HepG2 (cell line): ENCODE data around the gene CTSS. TPM values are rescaled to one million over a fixed set of nuclear protein-coding genes. Genes with fewer than 3 reads are reported as not detected.

Source experiments
- ATAC-seq: fragments of 200-7000 bp; cut with Tn5 transposase; 3 replicates; pipeline ENCODE4 v1.9.1; 2020; ENCODE audit warnings: mild to moderate bottlenecking, moderate library complexity
- BruUV-seq: library from RNA; stranded (reverse); fragments of 400-500 nt; replicated peaks from 2 replicates; lab custom pipeline; 2021; lab: Mats Ljungman, UMichigan
- CTCF ChIA-PET: fragments of 300-600 bp; formaldehyde crosslinking; extraction: SDS; loops from one replicate; lab custom pipeline; 2021; ENCODE audit warnings: low total read pairs, inconsistent platforms, low intra/inter-chr PET ratio; lab: Yijun Ruan, JAX
- POLR2A ChIA-PET: fragments of 350-600 bp; sonication (Branson Sonifier 250); formaldehyde crosslinking; loops from one replicate; lab custom pipeline; 2020; ENCODE audit warnings: antibody characterized with exemption, inconsistent platforms; lab: Yijun Ruan, JAX
- DNase-seq: peaks from one replicate; pipeline ENCODE4 v3.0.0-alpha.2; 2015; ENCODE audit warnings: low spot score
- FAIRE-seq: peaks from 3 replicates; lab custom pipeline; 2011; peaks lifted over from hg19 to GRCh38; lab: Jason Lieb, UNC
- H2AFZ ChIP-seq: one replicate; pipeline ENCODE4 v1.6.1; 2011; ENCODE audit warnings: low read length, inconsistent platforms
- H3K27ac ChIP-seq: fragments of 300-600 bp; 3 replicates; pipeline ENCODE4 v1.8.0; 2011; ENCODE audit warnings: mixed run types, mild to moderate bottlenecking, mixed read lengths, low read length, inconsistent platforms; ENCODE audit not compliant: insufficient read depth; ENCODE audit errors: extremely low read length
- H3K27me3 ChIP-seq, 2 experiments: fragments of 200-600 bp in 1 of 2; 2 replicates in 1 of 2; 3 replicates in 1 of 2; pipeline versions ENCODE4 v1.6.0 to v1.8.0; 2011; ENCODE audit warnings: low read length in 2 of 2, mild to moderate bottlenecking in 2 of 2, moderate library complexity in 2 of 2, inconsistent platforms in 1 of 2; ENCODE audit not compliant: insufficient read depth in 2 of 2, control insufficient read depth in 1 of 2
- H3K36me3 ChIP-seq, 2 experiments: fragments of 200-600 bp in 1 of 2; replicated peaks in 1 of 2; 2 replicates in 1 of 2; 3 replicates in 1 of 2; pipeline versions ENCODE4 v1.5.1 to v1.8.0; 2011; ENCODE audit warnings: low read length in 2 of 2, inconsistent platforms in 1 of 2; ENCODE audit not compliant: insufficient read depth in 2 of 2, control insufficient read depth in 1 of 2
- H3K4me1 ChIP-seq: 2 replicates; pipeline ENCODE4 v1.5.1; 2012; ENCODE audit warnings: low read length, inconsistent platforms; ENCODE audit not compliant: insufficient read depth
- H3K4me2 ChIP-seq: 2 replicates; pipeline ENCODE4 v1.6.0; 2011; ENCODE audit warnings: low read depth, low read length, inconsistent platforms
- H3K4me3 ChIP-seq, 3 experiments: fragments of 200-600 bp in 1 of 3; sonication (generic), shearing (Covaris generic) in 1 of 3; replicated peaks in 1 of 3; 2 replicates each; pipeline ENCODE4 v1.5.1; 2011 to 2016; ENCODE audit warnings: low read length in 3 of 3, inconsistent platforms in 2 of 3, low read depth in 2 of 3, mild to moderate bottlenecking in 2 of 3, control low read depth in 1 of 3, mixed read lengths in 1 of 3; ENCODE audit not compliant: insufficient read depth in 1 of 3
- H3K79me2 ChIP-seq: one replicate; pipeline ENCODE4 v1.6.1; 2011; ENCODE audit warnings: low read length, inconsistent platforms; ENCODE audit not compliant: insufficient read depth
- H3K9ac ChIP-seq: 2 replicates; pipeline ENCODE4 v1.6.0; 2011; ENCODE audit warnings: mild to moderate bottlenecking, low read depth, low read length, inconsistent platforms; ENCODE audit not compliant: insufficient read depth
- H3K9me3 ChIP-seq: 2 replicates; pipeline ENCODE4 v1.5.1; 2012; ENCODE audit warnings: mild to moderate bottlenecking, low read length
- H4K20me1 ChIP-seq: 2 replicates; pipeline ENCODE4 v1.6.0; 2011; ENCODE audit warnings: inconsistent platforms, mild to moderate bottlenecking, low read length, moderate library complexity; ENCODE audit not compliant: insufficient read depth
- ATF7-NPFF ChIP-seq: sonication (generic); formaldehyde crosslinking; IDR thresholded peaks from 2 replicates; pipeline ENCODE4 v1.8.1; 2023; ENCODE audit warnings: mild to moderate bottlenecking, low read depth, missing genetic modification reagents, moderate library complexity
- DNMT1 ChIP-seq: sonication (generic); formaldehyde crosslinking; IDR thresholded peaks from 2 replicates; pipeline ENCODE4 v1.5.1; 2020; ENCODE audit warnings: mild to moderate bottlenecking, missing genetic modification reagents
- ELK4 ChIP-seq: sonication (generic); formaldehyde crosslinking; IDR thresholded peaks from 2 replicates; pipeline ENCODE4 v1.9.0; 2021; ENCODE audit warnings: missing genetic modification reagents, borderline replicate concordance
- HNF1B ChIP-seq: sonication (generic); formaldehyde crosslinking; IDR thresholded peaks from 2 replicates; pipeline ENCODE4 v1.5.1; 2020; ENCODE audit warnings: mild to moderate bottlenecking, moderate library complexity, missing genetic modification reagents
- HOXA5 ChIP-seq: sonication (generic); formaldehyde crosslinking; IDR thresholded peaks from 2 replicates; pipeline ENCODE4 v1.4.0; 2020; ENCODE audit warnings: missing genetic modification reagents
- POLR2G ChIP-seq: fragments of 200-400 bp; formaldehyde crosslinking; IDR thresholded peaks from 2 replicates; pipeline ENCODE4 v1.6.1; 2018; ENCODE audit warnings: mild to moderate bottlenecking, low read depth, low read length, moderate library complexity
- RFXAP ChIP-seq: sonication (generic); formaldehyde crosslinking; IDR thresholded peaks from 2 replicates; pipeline ENCODE4 v1.4.0; 2020; ENCODE audit warnings: missing genetic modification reagents, borderline replicate concordance
- SMAD9 ChIP-seq: sonication (generic); formaldehyde crosslinking; IDR thresholded peaks from 2 replicates; pipeline ENCODE4 v1.5.1; 2020; ENCODE audit warnings: mild to moderate bottlenecking, missing genetic modification reagents
- SRSF4 ChIP-seq: fragments of 200-400 bp; formaldehyde crosslinking; IDR thresholded peaks from one replicate; pipeline ENCODE4 v1.6.1; 2018; ENCODE audit warnings: mild to moderate bottlenecking, low read depth, low read length, moderate library complexity; ENCODE audit not compliant: poor library complexity, severe bottlenecking
- ZBTB21 ChIP-seq: sonication (generic); formaldehyde crosslinking; IDR thresholded peaks from 2 replicates; pipeline ENCODE4 v1.4.0; 2020; ENCODE audit warnings: missing genetic modification reagents
- ZNF343 ChIP-seq: sonication (generic); formaldehyde crosslinking; IDR thresholded peaks from 2 replicates; pipeline ENCODE4 v1.4.0; 2020; ENCODE audit warnings: mild to moderate bottlenecking, missing genetic modification reagents
- ZNF724P ChIP-seq: sonication (generic); formaldehyde crosslinking; IDR thresholded peaks from 2 replicates; pipeline ENCODE4 v1.8.0; 2022; ENCODE audit warnings: missing genetic modification reagents, borderline replicate concordance
- WGBS: methylation state at CpG from one replicate; pipeline ENCODE4 v1.1.6; 2017; ENCODE audit warnings: low lambda C conversion rate; 5-methylcytosine and 5-hydroxymethylcytosine counted together
- in situ Hi-C: cut with HindIII; loops from 2 replicates; pipeline ENCODE4 v1.10.0; 2017; ENCODE audit warnings: low pct_unique_long_range_greater_than_20kb; ENCODE audit not compliant: extremely low pct_ligation_motif_present
- intact Hi-C: fragments of 100-400 bp; cut with micrococcal nuclease; formaldehyde crosslinking; loops from one replicate; pipeline ENCODE4 v1.10.0; 2022; ENCODE audit not compliant: unreplicated experiment
- polyA plus RNA-seq, 8 experiments: library from polyadenylated mRNA; depleted of rRNA in 3 of 8; stranded (reverse) in 7 of 8; unstranded in 1 of 8; fragments of >200 nt; fragmentation: Illumina TruSeq in 4 of 8; extraction: Trizol in 4 of 8; gene quantifications; 2 replicates each; pipeline versions ENCODE4 v1.2.1 to v1.2.3, GENCODE V29; 2011 to 2016; ENCODE audit warnings: low read depth in 4 of 8, missing spikeins in 1 of 8, mixed read lengths in 1 of 8; ENCODE audit not compliant: insufficient read depth in 1 of 8
- total RNA-seq, 5 experiments: library from RNA; depleted of rRNA; stranded (reverse); fragments of >200 nt; fragmentation: Illumina TruSeq; extraction: Trizol; gene quantifications; 2 replicates each; pipeline ENCODE4 v1.2.3, GENCODE V29; 2016; ENCODE audit warnings: low read depth in 1 of 5

The CTSS gene
- total and polyA plus RNA-seq, 2 of the 13 experiments (the other 11 are each of a cell fraction or from before 2014, with no cell fraction given), result 0.33 to 1.0 TPM

- no peak overlapping the region for H3K4me2 ChIP-seq
- no peaks in the 10 kb centered on the region for H3K9me3 ChIP-seq
- no peak overlapping the region for H2AFZ ChIP-seq
- H3K27ac ChIP-seq, result no peak overlapping the region
- H3K36me3 ChIP-seq, result peaks cover 4 to 39% of the 10 kb centered on the region in 2 experiments; a peak in 4 of 5 replicates
- ATAC-seq (no peak), DNase-seq (no peak), FAIRE-seq (no peak)
- intact Hi-C loops, result no loop called here
- WGBS, result 100% methylated on average over 1 of the region's 1 CpG
- no peak overlapping the region for H3K9ac ChIP-seq
- POLR2A ChIA-PET, result no interaction called here
- no peaks in the 10 kb centered on the region for H3K79me2 ChIP-seq
- CTCF ChIA-PET, result no interaction called here
- H3K4me1 ChIP-seq, result no peaks in the 10 kb centered on the region
- H3K4me3 ChIP-seq, result no peak overlapping the region
- no peaks in the 10 kb centered on the region for H3K27me3 ChIP-seq
- no peak for TF ChIP-seq ZBTB21 (CRISPR knock-in tag)
- TF ChIP-seq, all 625 proteins: peak for 0
- in situ Hi-C loops, result no loop called here
- BruUV-seq, result no TSS peak
- H4K20me1 ChIP-seq, result no peaks in the 10 kb centered on the region
These were observed 76.8 kb downstream of the CTSS start for GRCh38 chr1:150688763-150689162.

- WGBS, result 100% methylated on average over 3 of the region's 3 CpGs
- CTCF ChIA-PET, result no interaction called here
- TF ChIP-seq ATF7-NPFF (CRISPR knock-in tag) (no peak), ZNF724P (CRISPR knock-in tag) (no peak), ZNF343 (CRISPR knock-in tag) (no peak), SMAD9 (CRISPR knock-in tag) (no peak), SRSF4 (no peak), RFXAP (no peak), POLR2G (no peak), DNMT1 (CRISPR knock-in tag) (no peak), HNF1B (CRISPR knock-in tag) (no peak), ELK4 (no peak), HOXA5 (CRISPR knock-in tag) (no peak)
- TF ChIP-seq, all 625 proteins: peak for 0
- in situ Hi-C loops (no loop called here), intact Hi-C loops (no loop called here)
- Histone ChIP-seq H3K79me2 (no peaks in the 10 kb centered on the region), H3K4me1 (no peaks in the 10 kb centered on the region), H3K9me3 (no peaks in the 10 kb centered on the region), H2AFZ (no peak overlapping the region), H3K36me3 (peaks cover 1 to 32% of the 10 kb centered on the region in 2 experiments; a peak in 4 of 5 replicates), H4K20me1 (no peaks in the 10 kb centered on the region), H3K27ac (no peak overlapping the region), H3K9ac (no peak overlapping the region), H3K4me2 (no peak overlapping the region), H3K27me3 (no peaks in the 10 kb centered on the region), H3K4me3 (no peak overlapping the region)
- no TSS peak for BruUV-seq
- POLR2A ChIA-PET, result no interaction called here
- FAIRE-seq (no peak), ATAC-seq (no peak), DNase-seq (no peak)
These were observed 79.3 kb downstream of the CTSS start for GRCh38 chr1:150686275-150686674.
